Type B pancreatic cell (in vitro differentiated cells): Measurements from ENCODE around the gene UROC1. TPM values are rescaled to one million over a fixed set of nuclear protein-coding genes. Genes with fewer than 3 reads are reported as not detected.

Source experiments
- DNase-seq: peaks from one replicate; pipeline ENCODE4 v3.0.0; 2021; ENCODE audit warnings: mixed read lengths; ENCODE audit not compliant: unreplicated experiment; ENCODE audit errors: extremely low spot score
- H3K27ac Mint-ChIP-seq: 2 replicates; pipeline ENCODE4 v1.8.0; 2021; ENCODE audit warnings: mild to moderate bottlenecking, mixed read lengths
- H3K27me3 Mint-ChIP-seq: 2 replicates; pipeline ENCODE4 v1.8.0; 2021; ENCODE audit warnings: mixed read lengths
- H3K36me3 Mint-ChIP-seq: 2 replicates; pipeline ENCODE4 v1.8.0; 2021; ENCODE audit warnings: mixed read lengths
- H3K4me1 Mint-ChIP-seq: one replicate; pipeline ENCODE4 v1.8.0; 2021; ENCODE audit warnings: mixed read lengths; ENCODE audit not compliant: unreplicated experiment
- H3K4me3 Mint-ChIP-seq: 2 replicates; pipeline ENCODE4 v1.8.0; 2021; ENCODE audit warnings: mild to moderate bottlenecking, mixed read lengths
- H3K9me3 Mint-ChIP-seq: 2 replicates; pipeline ENCODE4 v1.8.0; 2021; ENCODE audit warnings: mixed read lengths
- CTCF ChIP-seq: fragments of 200-600 bp; sonication (generic); conservative IDR thresholded peaks from 2 replicates; pipeline ENCODE4 v1.5.0; 2021; ENCODE audit warnings: antibody characterized with exemption, mild to moderate bottlenecking
- total RNA-seq: library from RNA; stranded (reverse); gene quantifications from 2 replicates; pipeline ENCODE4 v1.2.1, GENCODE V29; 2021; ENCODE audit warnings: low replicate concordance

UROC1 gene
- total RNA-seq, 1 donor from 2014 or later, result not detected

GRCh38 chr3:126461450-126462070 lies 56.0 kb downstream of the UROC1 start:
- DNase-seq, result no peak
- Mint-ChIP-seq H3K27me3 (no peaks in the 10 kb centered on the region), H3K36me3 (peaks cover 24% of the 10 kb centered on the region), H3K4me3 (no peak overlapping the region), H3K9me3 (no peaks in the 10 kb centered on the region), H3K27ac (no peak overlapping the region), H3K4me1 (peaks cover 2% of the 10 kb centered on the region)
- TF ChIP-seq CTCF, result no peak

GRCh38 chr3:126460381-126460780 lies 57.2 kb downstream of the UROC1 start:
- TF ChIP-seq CTCF, result no peak
- Mint-ChIP-seq H3K36me3 (peaks cover 20% of the 10 kb centered on the region), H3K9me3 (no peaks in the 10 kb centered on the region), H3K4me3 (no peak overlapping the region), H3K27me3 (no peaks in the 10 kb centered on the region), H3K4me1 (peaks cover 4% of the 10 kb centered on the region), H3K27ac (no peak overlapping the region)
- DNase-seq, result no peak

- no peaks in the 10 kb centered on the region for H3K9me3 Mint-ChIP-seq
- no peak for TF ChIP-seq CTCF
- peaks cover 18% of the 10 kb centered on the region for H3K36me3 Mint-ChIP-seq
- DNase-seq, result no peak
- peaks cover 4% of the 10 kb centered on the region for H3K4me1 Mint-ChIP-seq
- no peak overlapping the region for H3K4me3 Mint-ChIP-seq
- H3K27me3 Mint-ChIP-seq, result no peaks in the 10 kb centered on the region
- no peak overlapping the region for H3K27ac Mint-ChIP-seq
These were observed 57.8 kb downstream of the UROC1 start for GRCh38 chr3:126459763-126460127.

- Mint-ChIP-seq H3K4me3 (no peak overlapping the region), H3K9me3 (no peaks in the 10 kb centered on the region), H3K36me3 (peaks cover 14% of the 10 kb centered on the region), H3K4me1 (peaks cover 4% of the 10 kb centered on the region), H3K27ac (no peak overlapping the region), H3K27me3 (no peaks in the 10 kb centered on the region)
- no peak for DNase-seq
- TF ChIP-seq CTCF, result no peak
These were observed 58.3 kb downstream of the UROC1 start for GRCh38 chr3:126459111-126459762.

GRCh38 chr3:126456766-126457388 lies 60.7 kb downstream of the UROC1 start:
- DNase-seq, result no peak
- Mint-ChIP-seq H3K4me3 (no peak overlapping the region), H3K36me3 (peaks cover 18% of the 10 kb centered on the region), H3K9me3 (no peaks in the 10 kb centered on the region), H3K27ac (no peak overlapping the region), H3K27me3 (no peaks in the 10 kb centered on the region), H3K4me1 (peaks cover 4% of the 10 kb centered on the region)
- TF ChIP-seq CTCF, result no peak
